Astrocyte (in vitro differentiated cells and primary cell): ENCODE results near the gene FAM234B. TPM values are rescaled to one million over a fixed set of nuclear protein-coding genes. Genes with fewer than 3 reads are reported as not detected.

ENCODE experiments used
- DNase-seq: peaks from one replicate; pipeline ENCODE4 v3.0.0-alpha.2; 2010; ENCODE audit warnings: low read depth
- FAIRE-seq: peaks from 2 replicates; lab custom pipeline; 2011; peaks lifted over from hg19 to GRCh38; lab: Jason Lieb, UNC
- H2AFZ ChIP-seq: 2 replicates; pipeline ENCODE4 v1.6.0; 2012; ENCODE audit warnings: low read depth, low read length, inconsistent platforms
- H3K27ac ChIP-seq: 2 replicates; pipeline ENCODE4 v1.5.1; 2011; ENCODE audit warnings: low read depth, low read length, inconsistent platforms
- H3K27me3 ChIP-seq: 2 replicates; pipeline ENCODE4 v1.6.0; 2011; ENCODE audit warnings: low read length, inconsistent platforms; ENCODE audit not compliant: insufficient read depth
- H3K36me3 ChIP-seq: 2 replicates; pipeline ENCODE4 v1.5.1; 2011; ENCODE audit warnings: low read length, inconsistent platforms; ENCODE audit not compliant: insufficient read depth
- H3K4me1 ChIP-seq: 2 replicates; pipeline ENCODE4 v1.5.1; 2011; ENCODE audit warnings: low read length, inconsistent platforms; ENCODE audit not compliant: insufficient read depth
- H3K4me2 ChIP-seq: 2 replicates; pipeline ENCODE4 v1.6.0; 2012; ENCODE audit warnings: low read length, inconsistent platforms
- H3K4me3 ChIP-seq: 2 replicates; pipeline ENCODE4 v1.5.1; 2011; ENCODE audit warnings: low read depth, mild to moderate bottlenecking, low read length, inconsistent platforms; ENCODE audit not compliant: insufficient read depth
- H3K79me2 ChIP-seq: 2 replicates; pipeline ENCODE4 v1.6.0; 2012; ENCODE audit warnings: mild to moderate bottlenecking, low read length, inconsistent platforms; ENCODE audit not compliant: insufficient read depth
- H3K9ac ChIP-seq: 2 replicates; pipeline ENCODE4 v1.6.0; 2012; ENCODE audit warnings: mild to moderate bottlenecking, low read length, inconsistent platforms
- H3K9me3 ChIP-seq: 2 replicates; pipeline ENCODE4 v1.5.1; 2012; ENCODE audit warnings: low read depth, mild to moderate bottlenecking, low read length, inconsistent platforms; ENCODE audit not compliant: insufficient read depth
- H4K20me1 ChIP-seq: 2 replicates; pipeline ENCODE4 v1.6.0; 2012; ENCODE audit warnings: low read length, inconsistent platforms; ENCODE audit not compliant: insufficient read depth
- H3K27ac Mint-ChIP-seq: one replicate; pipeline ENCODE4 v1.8.0; 2021; ENCODE audit warnings: mild to moderate bottlenecking, mixed read lengths; ENCODE audit not compliant: unreplicated experiment
- H3K27me3 Mint-ChIP-seq: one replicate; pipeline ENCODE4 v1.8.0; 2021; ENCODE audit warnings: low read depth, mixed read lengths; ENCODE audit not compliant: unreplicated experiment
- H3K36me3 Mint-ChIP-seq: one replicate; pipeline ENCODE4 v1.8.0; 2021; ENCODE audit warnings: low read depth, mixed read lengths; ENCODE audit not compliant: unreplicated experiment
- H3K4me1 Mint-ChIP-seq: one replicate; pipeline ENCODE4 v1.8.0; 2021; ENCODE audit warnings: low read depth, mixed read lengths; ENCODE audit not compliant: unreplicated experiment
- H3K4me3 Mint-ChIP-seq: one replicate; pipeline ENCODE4 v1.8.0; 2021; ENCODE audit warnings: mild to moderate bottlenecking, moderate library complexity, mixed read lengths; ENCODE audit not compliant: unreplicated experiment
- H3K9me3 Mint-ChIP-seq: one replicate; pipeline ENCODE4 v1.8.0; 2021; ENCODE audit warnings: mild to moderate bottlenecking, mixed read lengths; ENCODE audit not compliant: unreplicated experiment
- EZH2 ChIP-seq: IDR thresholded peaks from 2 replicates; pipeline ENCODE4 v1.6.1; 2012; ENCODE audit warnings: mild to moderate bottlenecking, low read length, inconsistent platforms; ENCODE audit not compliant: insufficient read depth
- total RNA-seq: library from RNA; stranded (reverse); gene quantifications from 2 replicates; pipeline ENCODE4 v1.2.1, GENCODE V29; 2021
- TF ChIP-seq, protein P1 (sequence below): IDR thresholded peaks from 2 replicates; pipeline ENCODE4 v1.5.1; 2011; ENCODE audit warnings: low read depth, mild to moderate bottlenecking, inconsistent platforms, low read length, moderate library complexity; ENCODE audit not compliant: insufficient read depth

Gene FAM234B
- total RNA-seq, 1 donor from 2014 or later: 6.2 TPM

GRCh38 chr12:13099066-13099843 is 55.1 kb downstream of the FAM234B start:
- no peaks in the 10 kb centered on the region for H3K36me3 ChIP-seq
- no peak for FAIRE-seq

GRCh38 chr12:13099844-13100604 is 55.8 kb downstream of the FAM234B start:
- Histone ChIP-seq H3K27me3 (no peaks in the 10 kb centered on the region), H2AFZ (peak overlapping the region; percentile 58), H3K4me3 (peak overlapping the region; percentile 57), H3K4me2 (peak overlapping the region; percentile 88), H3K9me3 (no peaks in the 10 kb centered on the region), H3K79me2 (no peaks in the 10 kb centered on the region), H3K4me1 (peaks cover 46% of the 10 kb centered on the region), H3K27ac (peak overlapping the region; percentile 98), H3K9ac (peak overlapping the region; percentile 94), H3K36me3 (no peaks in the 10 kb centered on the region), H4K20me1 (no peaks in the 10 kb centered on the region)
- Mint-ChIP-seq H3K27ac (peak overlapping the region; percentile 97), H3K27me3 (no peaks in the 10 kb centered on the region), H3K4me3 (peak overlapping the region; percentile 59), H3K4me1 (peaks cover 44% of the 10 kb centered on the region), H3K9me3 (no peaks in the 10 kb centered on the region), H3K36me3 (no peaks in the 10 kb centered on the region)
- no peak for TF ChIP-seq EZH2
- TF ChIP-seq, protein P1, sequence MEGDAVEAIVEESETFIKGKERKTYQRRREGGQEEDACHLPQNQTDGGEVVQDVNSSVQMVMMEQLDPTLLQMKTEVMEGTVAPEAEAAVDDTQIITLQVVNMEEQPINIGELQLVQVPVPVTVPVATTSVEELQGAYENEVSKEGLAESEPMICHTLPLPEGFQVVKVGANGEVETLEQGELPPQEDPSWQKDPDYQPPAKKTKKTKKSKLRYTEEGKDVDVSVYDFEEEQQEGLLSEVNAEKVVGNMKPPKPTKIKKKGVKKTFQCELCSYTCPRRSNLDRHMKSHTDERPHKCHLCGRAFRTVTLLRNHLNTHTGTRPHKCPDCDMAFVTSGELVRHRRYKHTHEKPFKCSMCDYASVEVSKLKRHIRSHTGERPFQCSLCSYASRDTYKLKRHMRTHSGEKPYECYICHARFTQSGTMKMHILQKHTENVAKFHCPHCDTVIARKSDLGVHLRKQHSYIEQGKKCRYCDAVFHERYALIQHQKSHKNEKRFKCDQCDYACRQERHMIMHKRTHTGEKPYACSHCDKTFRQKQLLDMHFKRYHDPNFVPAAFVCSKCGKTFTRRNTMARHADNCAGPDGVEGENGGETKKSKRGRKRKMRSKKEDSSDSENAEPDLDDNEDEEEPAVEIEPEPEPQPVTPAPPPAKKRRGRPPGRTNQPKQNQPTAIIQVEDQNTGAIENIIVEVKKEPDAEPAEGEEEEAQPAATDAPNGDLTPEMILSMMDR: no peak
- no peak for FAIRE-seq
- no peak for DNase-seq

More at GRCh38 chr12:13099066-13099843, 55.1 kb downstream of the FAM234B start:
- no peaks in the 10 kb centered on the region for H3K27me3 Mint-ChIP-seq
- DNase-seq: peak; percentile 36
- Histone ChIP-seq H3K4me2 (peak overlapping the region; percentile 88), H4K20me1 (no peaks in the 10 kb centered on the region), H3K79me2 (no peaks in the 10 kb centered on the region), H3K9me3 (no peaks in the 10 kb centered on the region), H2AFZ (no peak overlapping the region), H3K4me1 (peaks cover 50% of the 10 kb centered on the region), H3K27ac (peak overlapping the region; percentile 98), H3K27me3 (no peaks in the 10 kb centered on the region), H3K9ac (peak overlapping the region; percentile 94), H3K4me3 (no peak overlapping the region)
- TF ChIP-seq, protein P1: no peak
- no peak for TF ChIP-seq EZH2
- H3K27ac Mint-ChIP-seq: peak overlapping the region; percentile 91
- H3K36me3 Mint-ChIP-seq: no peaks in the 10 kb centered on the region
- H3K4me3 Mint-ChIP-seq: peak overlapping the region; percentile 17
- peaks cover 49% of the 10 kb centered on the region for H3K4me1 Mint-ChIP-seq
- H3K9me3 Mint-ChIP-seq: no peaks in the 10 kb centered on the region
